Mammary epithelial cell (primary cell): ENCODE results near the gene P4HA3.

Source experiments
- CTCF ChIP-seq, 2 donors: IDR thresholded peaks in 1 of 2; conservative IDR thresholded peaks in 1 of 2; 2 replicates each; pipeline ENCODE4 v1.5.1; 2011 to 2012; ENCODE audit warnings: inconsistent platforms in 2 of 2, low read length in 2 of 2, mild to moderate bottlenecking in 2 of 2, control low read depth in 1 of 2, low read depth in 1 of 2; ENCODE audit not compliant: insufficient read depth in 1 of 2; ENCODE audit errors: extremely low read depth in 1 of 2
- EZH2 ChIP-seq: IDR thresholded peaks from 2 replicates; pipeline ENCODE4 v1.6.1; 2012; ENCODE audit warnings: low read length, inconsistent platforms, borderline replicate concordance

GRCh38 chr11:74284466-74284865, 27.0 kb downstream of the P4HA3 start:
- TF ChIP-seq CTCF (conservative IDR thresholded peaks at IDR 0.05 in 1 of 2, IDR thresholded peaks at IDR 0.05 in 1 of 2; ENCODE audit: extremely low read depth in 1 of 2, insufficient read depth in 1 of 2, low read depth in 1 of 2, low read length in 2 of 2) (no peak), EZH2 (no peak)
